RWPE1 (cell line): ENCODE data around the gene ZCWPW1.

ENCODE experiments used
- CTCF ChIA-PET: fragments of 350-600 bp; sonication (Branson Sonifier 250); formaldehyde crosslinking; extraction: SDS; loops from one replicate; lab custom pipeline; 2021; lab: Yijun Ruan, JAX
- POLR2A ChIA-PET: fragments of 400-600 bp; formaldehyde crosslinking; extraction: SDS; loops from one replicate; lab custom pipeline; 2020; ENCODE audit warnings: antibody characterized with exemption; ENCODE audit not compliant: low non-redundant PET; lab: Yijun Ruan, JAX
- DNase-seq: peaks from one replicate; pipeline ENCODE4 v3.0.0; 2012; ENCODE audit warnings: low spot score
- H3K27ac ChIP-seq: fragments of 450-650 bp; 2 replicates; pipeline ENCODE4 v1.5.1; 2017
- CTCF ChIP-seq: fragments of 450-650 bp; conservative IDR thresholded peaks from 2 replicates; pipeline ENCODE4 v1.5.1; 2017; ENCODE audit warnings: low read depth, mild to moderate bottlenecking

ZCWPW1 gene

GRCh38 chr7:100407285-100408180 lies 21.0 kb downstream of the ZCWPW1 start:
- peak; percentile 84 for TF ChIP-seq CTCF
- ChIA-PET CTCF (interaction anchor here (0.6 to 1.3 kb wide), 16 partner anchors 9 to 301 kb away, joined by 3 to 7 read pairs (median 4); no protein-coding TSS in a partner anchor), POLR2A (no interaction called here)
- no peak overlapping the region for H3K27ac ChIP-seq
- DNase-seq = peak; percentile 78

DNA sequence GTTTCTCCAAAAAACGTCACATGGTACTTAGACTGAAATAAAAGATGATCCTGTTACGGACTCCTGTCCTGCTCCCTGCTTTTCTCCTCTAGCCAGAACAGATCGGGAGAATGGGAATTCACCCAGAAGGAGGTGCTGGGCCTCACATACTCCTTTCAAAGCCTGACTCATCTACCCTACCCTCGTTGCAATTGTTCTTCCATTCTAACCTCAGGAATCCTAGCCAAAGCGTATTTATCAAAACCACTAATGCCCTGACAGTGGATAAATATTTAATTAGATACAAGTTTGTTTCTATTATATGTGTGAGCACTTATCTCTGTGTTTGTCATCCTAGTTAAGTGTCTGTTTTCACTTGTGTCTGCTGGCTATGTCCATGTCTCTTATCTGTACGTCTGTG lies 21.7 kb downstream of the ZCWPW1 start:
- CTCF ChIA-PET = interaction anchor here (0.6 to 1.3 kb wide), 6 partner anchors 9 to 300 kb away, joined by 3 to 7 read pairs (median 4); no protein-coding TSS in a partner anchor
- DNase-seq = no peak
- POLR2A ChIA-PET = no interaction called here

DNA sequence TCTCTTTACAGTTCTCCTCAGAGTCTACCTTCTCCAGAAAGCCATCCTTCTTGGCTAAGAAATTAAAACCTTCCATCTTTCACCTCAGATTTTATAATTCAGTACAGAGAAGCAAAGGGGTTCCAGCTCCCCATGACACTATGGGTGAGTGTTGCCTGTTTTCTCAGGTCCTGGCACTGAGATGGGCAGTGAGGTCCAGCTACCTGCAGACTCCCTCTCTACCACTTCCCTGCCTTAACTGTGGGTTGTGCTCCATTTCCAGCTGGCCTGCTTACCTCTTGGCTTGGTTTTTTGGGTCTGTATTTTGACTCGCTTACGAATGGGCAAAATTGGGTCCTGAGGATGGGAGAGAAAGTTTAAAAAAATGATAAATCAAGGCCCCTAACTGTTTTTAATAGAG lies 26.3 kb downstream of the ZCWPW1 start:
- ChIA-PET POLR2A (no interaction called here), CTCF (interaction anchor here (0.6 to 0.7 kb wide), 3 partner anchors 8 to 272 kb away, joined by 3 to 4 read pairs (median 4); no protein-coding TSS in a partner anchor)
- DNase-seq = no peak
- H3K27ac ChIP-seq = no peak overlapping the region
- no peak for TF ChIP-seq CTCF

More for the DNA sequence above, 21.7 kb downstream of the ZCWPW1 start:
- no peak for TF ChIP-seq CTCF
- no peak overlapping the region for H3K27ac ChIP-seq

DNA sequence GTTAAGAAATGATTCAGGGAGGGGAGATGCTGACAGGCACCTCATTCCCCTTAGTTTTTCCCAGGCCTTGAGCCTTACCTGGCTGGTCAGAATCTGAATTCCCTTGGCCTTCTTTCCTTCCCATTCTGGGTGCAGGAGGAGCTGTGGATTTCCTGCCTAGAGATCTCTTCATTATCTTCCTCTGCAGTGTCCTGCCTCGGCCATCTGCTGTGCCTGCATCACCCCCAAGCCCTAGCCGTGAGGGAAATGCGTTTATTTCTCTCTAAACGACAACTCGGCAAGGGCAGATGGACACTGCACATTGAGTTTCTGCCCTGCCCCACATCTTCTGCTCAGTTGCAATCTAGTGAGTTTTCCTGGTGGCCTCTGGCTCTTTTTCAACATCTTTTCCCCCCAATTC lies 26.7 kb downstream of the ZCWPW1 start:
- ChIA-PET CTCF (interaction anchor here (0.6 to 0.7 kb wide), 3 partner anchors 8 to 272 kb away, joined by 3 to 4 read pairs (median 4); no protein-coding TSS in a partner anchor), POLR2A (no interaction called here)
- no peak for DNase-seq
- no peak overlapping the region for H3K27ac ChIP-seq
- no peak for TF ChIP-seq CTCF

- TF ChIP-seq CTCF = no peak
- no peak overlapping the region for H3K27ac ChIP-seq
- no peak for DNase-seq
- ChIA-PET CTCF (interaction anchor here (1.1 kb wide), 1 partner anchor 9 kb away, joined by 5 read pairs; no protein-coding TSS in a partner anchor), POLR2A (no interaction called here)
Measured at GRCh38 chr7:100400656-100401055, 27.8 kb downstream of the ZCWPW1 start.

DNA sequence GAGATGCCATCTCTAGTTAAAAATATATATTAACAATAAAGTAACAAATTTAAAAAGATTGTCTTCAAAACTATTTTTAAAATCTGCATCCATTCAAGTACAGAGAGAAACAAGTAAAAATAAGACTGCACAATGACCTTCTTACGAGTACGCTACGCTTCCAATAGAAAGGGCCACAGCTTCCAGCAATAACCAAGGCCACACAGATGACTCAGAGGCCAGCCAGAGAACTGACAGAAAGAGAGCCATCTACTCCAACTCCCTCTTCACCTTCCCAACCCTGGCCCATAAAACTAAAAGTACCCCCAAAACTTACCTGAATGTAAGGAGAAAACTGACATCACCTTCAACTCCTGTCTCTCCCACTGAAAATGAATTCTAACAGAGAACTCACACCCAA lies 28.5 kb downstream of the ZCWPW1 start:
- DNase-seq = no peak
- no peak overlapping the region for H3K27ac ChIP-seq
- no peak for TF ChIP-seq CTCF
- ChIA-PET CTCF (no interaction called here), POLR2A (no interaction called here)
